ENCODE results near the gene NME9.
"Not testable (repeated sequence)": the region's sequence is repeated elsewhere in the genome, so short reads cannot be mapped to it uniquely, and the experiment has no call there.

Gene NME9

GRCh38 chr3:138329127-138329983 lies at the start of gene NME9:
NME9 (minus strand) TSS chr3:138329851; CDS start chr3:138329335, 516 bp downstream.
- peak; percentile 79 to 90 for DNase-seq
- H3K9me3 ChIP-seq: no peaks in the 10 kb centered on the region
- H3K4me3 ChIP-seq: peak within 1 kb of the TSS; percentile 58 to 64
- H3K27ac ChIP-seq: peak within 1 kb of the TSS; percentile 60 to 63
- intact Hi-C loops (cut with DNase I; ENCODE audit: low total_unique reads): no loop called here
- H3K36me3 ChIP-seq: no peaks in the 10 kb centered on the region
- H3K4me1 ChIP-seq: peaks cover 0 to 18% (median 4%) of the 10 kb centered on the region in 4 donors
- H3K27me3 ChIP-seq: no peaks in the 10 kb centered on the region
- peak in 1 of 2 experiments; percentile 41 for TF ChIP-seq CTCF (IDR thresholded peaks at IDR 0.05)

- Histone ChIP-seq H3K27ac (no peak overlapping the region), H3K9me3 (no peaks in the 10 kb centered on the region), H3K27me3 (no peaks in the 10 kb centered on the region), H3K4me3 (no peak overlapping the region), H3K36me3 (peaks cover 0 to 8% (median 7%) of the 10 kb centered on the region in 3 donors), H3K4me1 (peaks cover 0 to 33% (median 27%) of the 10 kb centered on the region in 4 donors)
- intact Hi-C loops (cut with DNase I; ENCODE audit: low total_unique reads): no loop called here
- no peak for TF ChIP-seq CTCF (IDR thresholded peaks at IDR 0.05)
- no peak for DNase-seq
Observed at GRCh38 chr3:138378990-138379389, 49.3 kb upstream of the NME9 start.

DNA sequence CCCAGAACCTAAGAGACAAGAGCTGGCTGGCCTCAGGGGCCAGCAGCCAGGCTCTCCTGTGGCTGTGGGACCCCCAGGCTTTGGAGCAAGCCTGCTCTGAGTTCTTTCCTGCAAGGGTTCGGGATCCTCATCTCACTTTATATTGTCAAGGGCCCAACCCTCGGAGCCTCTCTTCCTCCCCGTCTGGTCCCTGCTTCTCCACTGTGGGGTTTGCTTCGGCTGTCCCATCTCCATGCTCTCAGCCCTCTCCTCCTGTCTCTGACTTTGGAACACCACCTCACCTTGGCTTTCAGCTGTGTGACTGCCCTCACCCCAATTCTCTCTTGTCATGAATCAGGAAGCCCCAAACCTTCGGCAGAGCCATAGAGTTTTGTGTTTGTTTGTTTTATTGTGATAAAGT lies 48.7 kb upstream of the NME9 start:
- Histone ChIP-seq H3K27ac (no peak overlapping the region), H3K4me1 (peaks cover 0 to 33% (median 25%) of the 10 kb centered on the region in 4 donors), H3K9me3 (no peaks in the 10 kb centered on the region), H3K4me3 (no peak overlapping the region), H3K36me3 (peaks cover 0 to 8% (median 7%) of the 10 kb centered on the region in 3 donors), H3K27me3 (no peaks in the 10 kb centered on the region)
- intact Hi-C loops (cut with DNase I; ENCODE audit: low total_unique reads): no loop called here
- peak in 1 of 2 donors; percentile 35 for DNase-seq
- no peak for TF ChIP-seq CTCF (IDR thresholded peaks at IDR 0.05)

GRCh38 chr3:138377804-138378203 lies 48.2 kb upstream of the NME9 start:
- peak in 1 of 2 donors; percentile 5 for DNase-seq
- H3K36me3 ChIP-seq: peaks cover 0 to 8% (median 7%) of the 10 kb centered on the region in 3 donors
- no peak overlapping the region for H3K4me3 ChIP-seq
- H3K4me1 ChIP-seq: peaks cover 0 to 31% (median 23%) of the 10 kb centered on the region in 4 donors
- H3K9me3 ChIP-seq: no peaks in the 10 kb centered on the region
- no peak overlapping the region for H3K27ac ChIP-seq
- intact Hi-C loops (cut with DNase I; ENCODE audit: low total_unique reads): no loop called here
- TF ChIP-seq CTCF (IDR thresholded peaks at IDR 0.05): no peak
- no peaks in the 10 kb centered on the region for H3K27me3 ChIP-seq

- peaks cover 0 to 25% (median 18%) of the 10 kb centered on the region in 4 donors for H3K4me1 ChIP-seq
Observed at GRCh38 chr3:138377212-138377611, 47.6 kb upstream of the NME9 start.

GRCh38 chr3:138376663-138377062 lies 47.0 kb upstream of the NME9 start:
- H3K4me3 ChIP-seq: no peak overlapping the region
- intact Hi-C loops (cut with DNase I; ENCODE audit: low total_unique reads): no loop called here
- DNase-seq: no peak
- no peaks in the 10 kb centered on the region for H3K9me3 ChIP-seq
- H3K36me3 ChIP-seq: peaks cover 0 to 8% (median 7%) of the 10 kb centered on the region in 3 donors
- H3K27ac ChIP-seq: no peak overlapping the region
- peaks cover 0 to 20% (median 12%) of the 10 kb centered on the region in 4 donors for H3K4me1 ChIP-seq
- H3K27me3 ChIP-seq: no peaks in the 10 kb centered on the region
- no peak for TF ChIP-seq CTCF (IDR thresholded peaks at IDR 0.05)

More at GRCh38 chr3:138377212-138377611, 47.6 kb upstream of the NME9 start:
- DNase-seq; H3K9me3 ChIP-seq; H3K27ac ChIP-seq; intact Hi-C loops (cut with DNase I; ENCODE audit: low total_unique reads); H3K4me3 ChIP-seq; H3K27me3 ChIP-seq; H3K36me3 ChIP-seq: not testable (repeated sequence)

Measured in tibial artery (tissue), 4 donors.